Dendritic cell treated with granulocyte-macrophage colony-stimulating factor and Interleukin-4, amounts not matched to agents 40 ng/mL and 50 ng/mL, for 4 days (primary cell): ENCODE results near the gene NOTCH3.

Source experiments
- H3K27ac Mint-ChIP-seq: one replicate; pipeline ENCODE4 v1.8.0; 2022; ENCODE audit warnings: mild to moderate bottlenecking, mixed read lengths
- H3K27me3 Mint-ChIP-seq: one replicate; pipeline ENCODE4 v1.8.0; 2022; ENCODE audit warnings: mild to moderate bottlenecking, mixed read lengths
- H3K36me3 Mint-ChIP-seq: one replicate; pipeline ENCODE4 v1.8.0; 2022; ENCODE audit warnings: low read depth, mixed read lengths
- H3K4me1 Mint-ChIP-seq: one replicate; pipeline ENCODE4 v1.8.0; 2022; ENCODE audit warnings: low read depth, mixed read lengths
- H3K4me3 Mint-ChIP-seq: one replicate; pipeline ENCODE4 v1.8.0; 2022; ENCODE audit warnings: mild to moderate bottlenecking, moderate library complexity, mixed read lengths
- H3K9me3 Mint-ChIP-seq: one replicate; pipeline ENCODE4 v1.8.0; 2022; ENCODE audit warnings: mixed read lengths
- intact Hi-C: fragments of 100-400 bp; cut with micrococcal nuclease; formaldehyde crosslinking; loops from one replicate; pipeline ENCODE4 v1.15.0; 2022

The NOTCH3 gene

DNA sequence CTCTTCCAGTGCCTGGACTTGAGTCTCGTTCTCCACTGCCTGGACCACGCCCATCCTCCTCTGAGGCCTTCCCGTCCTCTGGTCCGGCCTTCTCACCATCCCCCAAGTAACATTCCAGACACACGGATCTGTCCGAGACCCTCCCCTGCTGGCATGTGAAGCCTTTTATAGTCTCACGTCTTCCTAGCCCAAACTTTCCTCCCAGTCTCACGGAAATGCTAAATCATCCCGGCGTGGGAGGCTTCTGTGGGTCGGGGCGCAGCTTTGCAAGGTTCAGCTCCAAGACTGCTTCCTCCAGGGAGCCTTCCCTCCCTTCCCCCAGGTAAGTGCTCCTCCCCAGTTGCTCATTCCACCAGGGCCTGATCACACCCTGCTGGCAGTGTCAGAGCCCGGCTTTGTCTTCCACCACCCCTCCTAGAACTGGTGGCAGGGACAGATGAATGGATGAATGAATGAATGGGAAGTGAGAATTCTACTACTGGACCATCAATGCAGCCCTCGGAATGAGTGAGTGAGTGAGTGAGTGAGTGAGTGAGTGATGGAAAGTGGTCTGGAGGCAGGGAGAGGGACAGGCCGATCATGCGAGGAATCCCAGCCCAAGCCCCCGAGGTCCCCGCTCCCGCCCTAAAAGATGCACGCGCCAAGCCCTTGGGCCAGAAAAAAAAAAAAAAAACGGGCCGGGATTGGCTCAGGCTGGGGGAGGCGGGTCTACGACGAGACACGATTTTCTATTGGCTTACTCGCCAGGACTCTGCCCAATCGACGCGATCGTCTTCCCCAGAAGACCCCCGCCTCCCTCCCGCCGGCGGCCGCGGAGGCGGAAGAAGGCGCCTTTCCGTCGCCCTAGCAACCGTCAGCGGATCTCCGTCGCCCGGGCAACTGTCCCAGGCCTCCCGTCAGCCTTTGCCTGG lies 22.2 kb upstream of the NOTCH3 start:
- H3K9me3 Mint-ChIP-seq, result no peaks in the 10 kb centered on the region

DNA sequence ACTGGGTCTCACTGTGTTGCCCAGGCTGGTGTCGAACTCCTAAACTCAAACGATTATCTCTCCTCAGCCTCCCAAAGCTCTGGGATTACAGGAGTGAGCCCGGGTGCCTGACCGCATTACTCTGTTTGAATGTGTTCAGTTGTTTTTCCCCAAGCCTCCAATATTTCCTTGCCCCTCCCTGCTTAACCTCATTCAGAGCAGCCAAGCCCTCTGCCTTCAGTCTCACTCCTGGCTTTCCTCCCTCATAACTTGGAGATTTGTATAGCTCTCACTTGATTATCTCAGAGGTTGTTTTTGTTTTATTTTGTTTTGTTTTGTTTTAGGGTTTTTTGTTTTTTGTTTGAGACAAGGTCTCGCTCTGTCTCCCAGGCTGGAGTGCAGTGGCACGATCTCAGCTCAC lies 20.0 kb upstream of the NOTCH3 start:
- intact Hi-C loops, result no loop called here
- peaks cover 22% of the 10 kb centered on the region for H3K4me1 Mint-ChIP-seq
- H3K36me3 Mint-ChIP-seq, result no peaks in the 10 kb centered on the region
- no peak overlapping the region for H3K27ac Mint-ChIP-seq
- peaks cover 44% of the 10 kb centered on the region for H3K27me3 Mint-ChIP-seq
- H3K4me3 Mint-ChIP-seq, result no peak overlapping the region
- no peaks in the 10 kb centered on the region for H3K9me3 Mint-ChIP-seq

More for the DNA sequence above, 22.2 kb upstream of the NOTCH3 start:
- peak overlapping the region; percentile 77 for H3K27ac Mint-ChIP-seq
- H3K4me1 Mint-ChIP-seq, result peaks cover 28% of the 10 kb centered on the region
- peaks cover 47% of the 10 kb centered on the region for H3K27me3 Mint-ChIP-seq
- intact Hi-C loops, result no loop called here
- H3K4me3 Mint-ChIP-seq, result peak overlapping the region; percentile 76
- no peaks in the 10 kb centered on the region for H3K36me3 Mint-ChIP-seq

- Mint-ChIP-seq H3K4me1 (peaks cover 30% of the 10 kb centered on the region), H3K27me3 (peaks cover 34% of the 10 kb centered on the region), H3K4me3 (no peak overlapping the region), H3K27ac (no peak overlapping the region), H3K9me3 (no peaks in the 10 kb centered on the region), H3K36me3 (no peaks in the 10 kb centered on the region)
- intact Hi-C loops, result no loop called here
Measured at GRCh38 chr19:15218501-15218900, 17.7 kb upstream of the NOTCH3 start.

GRCh38 chr19:15216363-15216762 lies 15.6 kb upstream of the NOTCH3 start:
- no peaks in the 10 kb centered on the region for H3K36me3 Mint-ChIP-seq
- intact Hi-C loops, result no loop called here
- no peak overlapping the region for H3K27ac Mint-ChIP-seq
- H3K27me3 Mint-ChIP-seq, result peaks cover 19% of the 10 kb centered on the region
- peaks cover 32% of the 10 kb centered on the region for H3K4me1 Mint-ChIP-seq
- no peaks in the 10 kb centered on the region for H3K9me3 Mint-ChIP-seq
- no peak overlapping the region for H3K4me3 Mint-ChIP-seq

GRCh38 chr19:15213715-15214381 lies 13.1 kb upstream of the NOTCH3 start:
- peak overlapping the region; percentile 74 for H3K27ac Mint-ChIP-seq
- H3K36me3 Mint-ChIP-seq, result no peaks in the 10 kb centered on the region
- H3K4me1 Mint-ChIP-seq, result peaks cover 56% of the 10 kb centered on the region

DNA sequence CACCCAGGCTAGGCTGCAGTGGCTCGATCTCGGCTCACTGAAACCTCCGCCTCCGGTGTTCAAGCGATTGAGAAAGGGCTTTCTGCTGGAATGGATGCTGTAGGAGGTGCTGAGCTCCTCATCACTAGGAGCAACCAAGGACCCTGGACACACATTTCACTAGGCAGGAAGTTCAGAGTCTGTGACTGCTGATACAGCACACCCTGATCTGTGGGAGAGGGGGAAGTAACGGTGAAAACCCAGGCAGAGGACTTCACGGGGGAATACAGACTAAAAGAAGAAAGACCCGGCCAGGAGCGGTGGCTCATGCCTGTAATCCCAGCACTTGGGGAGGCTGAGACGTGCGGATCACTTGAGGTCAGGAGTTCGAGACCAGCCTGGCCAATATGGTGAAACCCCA lies 11.9 kb upstream of the NOTCH3 start:
- no peaks in the 10 kb centered on the region for H3K27me3 Mint-ChIP-seq
- intact Hi-C loops, result no loop called here
- H3K36me3 Mint-ChIP-seq, result no peaks in the 10 kb centered on the region
- H3K9me3 Mint-ChIP-seq, result no peaks in the 10 kb centered on the region
- no peak overlapping the region for H3K4me3 Mint-ChIP-seq
- H3K4me1 Mint-ChIP-seq, result peaks cover 57% of the 10 kb centered on the region
- H3K27ac Mint-ChIP-seq, result peak overlapping the region; percentile 74

More at GRCh38 chr19:15213715-15214381, 13.1 kb upstream of the NOTCH3 start:
- no peak overlapping the region for H3K4me3 Mint-ChIP-seq
- H3K27me3 Mint-ChIP-seq, result peaks cover 2% of the 10 kb centered on the region
- H3K9me3 Mint-ChIP-seq, result no peaks in the 10 kb centered on the region
- intact Hi-C loops, result no loop called here

GRCh38 chr19:15210323-15210781 lies 9.6 kb upstream of the NOTCH3 start:
- H3K4me1 Mint-ChIP-seq, result peaks cover 54% of the 10 kb centered on the region
- peak overlapping the region; percentile 7 for H3K4me3 Mint-ChIP-seq
- H3K27me3 Mint-ChIP-seq, result peaks cover 7% of the 10 kb centered on the region
- intact Hi-C loops, result no loop called here
- peak overlapping the region; percentile 98 for H3K27ac Mint-ChIP-seq
- H3K9me3 Mint-ChIP-seq, result no peaks in the 10 kb centered on the region
- H3K36me3 Mint-ChIP-seq, result no peaks in the 10 kb centered on the region

- peak overlapping the region; percentile 71 for H3K4me3 Mint-ChIP-seq
- no peaks in the 10 kb centered on the region for H3K36me3 Mint-ChIP-seq
- no peak overlapping the region for H3K27ac Mint-ChIP-seq
- H3K4me1 Mint-ChIP-seq, result peaks cover 34% of the 10 kb centered on the region
- H3K9me3 Mint-ChIP-seq, result no peaks in the 10 kb centered on the region
- H3K27me3 Mint-ChIP-seq, result peaks cover 56% of the 10 kb centered on the region
- intact Hi-C loops, result no loop called here
Measured at GRCh38 chr19:15201374-15202023, 704 bp upstream of the NOTCH3 start.

GRCh38 chr19:15199661-15200552 lies 888 bp downstream of the NOTCH3 start:
- peaks cover 37% of the 10 kb centered on the region for H3K4me1 Mint-ChIP-seq
- peaks cover 60% of the 10 kb centered on the region for H3K27me3 Mint-ChIP-seq
- H3K27ac Mint-ChIP-seq, result peak overlapping the region; percentile 2
- no peaks in the 10 kb centered on the region for H3K36me3 Mint-ChIP-seq
- peak overlapping the region; percentile 68 for H3K4me3 Mint-ChIP-seq
- H3K9me3 Mint-ChIP-seq, result no peaks in the 10 kb centered on the region
- intact Hi-C loops, result loop anchor here (5.0 kb wide), 1 partner anchor 32 kb away; the partner anchor contains the start of gene EPHX3

- Mint-ChIP-seq H3K27me3 (peaks cover 68% of the 10 kb centered on the region), H3K9me3 (no peaks in the 10 kb centered on the region), H3K4me1 (peaks cover 45% of the 10 kb centered on the region), H3K27ac (peak overlapping the region; percentile 2), H3K4me3 (peak overlapping the region; percentile 44), H3K36me3 (no peaks in the 10 kb centered on the region)
- intact Hi-C loops, result loop anchor here (5.0 kb wide), 1 partner anchor 33 kb away; the partner anchor contains the start of gene EPHX3
Measured at GRCh38 chr19:15198951-15199660, 1.7 kb downstream of the NOTCH3 start.

DNA sequence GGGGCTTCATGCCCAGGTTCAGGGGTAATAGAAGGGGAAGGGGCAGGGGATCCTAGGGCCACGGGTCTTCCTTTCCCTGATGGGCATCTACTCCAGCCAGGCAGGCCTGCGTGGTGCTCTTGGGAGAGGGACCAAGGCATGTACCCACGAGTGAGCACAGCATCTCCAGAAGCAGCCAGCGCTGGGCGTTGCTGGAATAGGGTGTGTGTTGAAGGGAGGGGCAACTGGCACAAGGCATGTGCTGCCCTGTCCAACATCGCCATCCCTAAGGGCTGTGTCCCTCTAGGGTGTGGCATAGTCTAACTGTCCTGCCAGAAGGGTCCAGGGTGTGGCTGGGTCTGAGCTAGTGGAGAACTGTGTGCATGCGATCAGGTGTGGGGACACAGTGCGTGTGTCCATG lies 2.9 kb downstream of the NOTCH3 start:
- Mint-ChIP-seq H3K9me3 (no peaks in the 10 kb centered on the region), H3K4me3 (no peak overlapping the region), H3K36me3 (no peaks in the 10 kb centered on the region), H3K27me3 (peaks cover 70% of the 10 kb centered on the region), H3K4me1 (peaks cover 47% of the 10 kb centered on the region), H3K27ac (no peak overlapping the region)
- intact Hi-C loops, result loop anchor here (5.0 kb wide), 1 partner anchor 34 kb away; the partner anchor contains the start of gene EPHX3

DNA sequence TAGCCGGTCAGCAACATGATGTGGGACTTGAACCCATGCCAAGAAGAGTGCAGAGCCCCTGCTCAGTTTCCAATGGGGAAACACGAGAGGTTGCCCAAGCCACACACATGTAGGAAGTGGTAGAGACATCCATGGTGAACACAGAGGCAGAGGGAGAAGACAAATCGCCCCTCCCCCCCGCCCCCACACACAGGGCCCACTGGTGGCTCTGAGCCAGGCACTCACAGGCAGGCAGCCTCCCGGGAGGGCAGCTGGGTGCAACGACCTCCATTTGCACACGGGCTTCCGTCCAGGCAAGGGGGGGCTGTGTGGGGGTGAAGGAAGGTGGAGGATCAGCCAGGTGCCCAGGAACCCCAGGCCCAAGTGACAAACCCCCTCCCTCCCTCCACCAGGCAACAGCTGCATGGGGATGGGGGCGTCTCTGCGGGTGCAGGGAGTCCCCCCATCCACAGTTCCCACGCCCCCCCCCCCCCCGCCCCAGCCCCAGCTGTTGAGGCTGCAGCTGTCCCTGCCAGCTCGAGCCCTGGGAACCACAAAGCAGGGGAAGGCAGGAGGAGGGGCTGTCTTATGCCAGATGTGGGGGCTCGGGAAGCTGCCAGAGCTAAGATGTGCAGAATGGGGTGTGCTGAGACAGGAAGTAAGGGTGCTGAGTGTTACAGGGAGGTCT lies 3.4 kb downstream of the NOTCH3 start:
- Mint-ChIP-seq H3K27ac (no peak overlapping the region), H3K36me3 (no peaks in the 10 kb centered on the region), H3K4me3 (no peak overlapping the region), H3K27me3 (peaks cover 66% of the 10 kb centered on the region), H3K9me3 (no peaks in the 10 kb centered on the region), H3K4me1 (peaks cover 44% of the 10 kb centered on the region)
- intact Hi-C loops, result loop anchor here (5.0 kb wide), 1 partner anchor 35 kb away; the partner anchor contains the start of gene EPHX3
